HG02884 (cell line): Measurements from ENCODE around the gene HOXD4.

ENCODE experiments used
- ATAC-seq: cut with Tn5 transposase; IDR thresholded peaks from one replicate; pipeline ENCODE4 v1.9.1; 2021; ENCODE audit warnings: mild to moderate bottlenecking, moderate library complexity; ENCODE audit not compliant: unreplicated experiment

Gene HOXD4

DNA sequence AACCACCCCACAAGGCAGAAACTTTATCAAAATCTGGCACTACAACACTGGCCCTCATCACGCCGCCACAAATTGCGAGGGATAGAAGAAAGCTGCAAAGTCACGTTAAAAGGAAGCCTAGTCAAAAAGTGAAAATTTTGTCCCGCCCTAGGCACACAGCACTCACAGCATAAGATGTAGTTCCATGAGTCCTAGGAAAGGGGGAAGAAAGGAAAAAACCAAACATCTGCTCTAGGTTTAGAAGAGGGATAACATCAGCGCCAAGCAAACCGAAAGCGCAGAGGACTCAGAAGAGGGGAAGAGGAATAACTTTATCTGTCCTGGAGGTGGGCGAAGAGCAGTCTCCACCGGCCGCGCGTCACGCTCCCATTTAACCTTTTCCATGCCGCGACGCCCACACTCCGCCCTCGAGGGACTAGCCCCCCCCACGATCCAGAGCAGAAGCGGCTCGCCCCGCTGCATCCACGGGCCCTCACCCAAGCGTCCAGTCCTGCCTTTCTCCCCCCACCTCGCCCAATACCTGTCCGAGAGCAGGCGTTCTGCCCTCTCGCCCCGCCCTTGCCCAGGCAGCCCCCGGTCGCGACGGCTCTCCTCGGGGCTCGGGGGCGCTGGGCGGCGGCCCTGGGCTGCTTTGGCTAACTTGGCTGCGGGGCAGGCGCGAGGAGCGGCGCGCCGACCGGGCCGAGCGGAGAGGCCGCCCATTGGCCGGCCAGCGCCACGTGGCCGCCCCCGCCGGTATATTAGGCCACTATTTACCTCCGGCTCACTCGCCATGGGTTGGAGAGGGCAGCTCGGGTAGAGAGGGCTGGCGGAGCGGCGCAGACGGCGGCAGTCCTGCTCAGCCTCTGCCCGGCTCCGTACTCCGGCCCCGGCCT is 36.8 kb downstream of the HOXD4 start, which contains the start of gene HOXD1:
Gene HOXD1, plus strand, starts transcription at position 770 of the 875 bp plus-strand sequence. CDS start 134 bp downstream, outside the sequence.
- no peak for ATAC-seq

DNA sequence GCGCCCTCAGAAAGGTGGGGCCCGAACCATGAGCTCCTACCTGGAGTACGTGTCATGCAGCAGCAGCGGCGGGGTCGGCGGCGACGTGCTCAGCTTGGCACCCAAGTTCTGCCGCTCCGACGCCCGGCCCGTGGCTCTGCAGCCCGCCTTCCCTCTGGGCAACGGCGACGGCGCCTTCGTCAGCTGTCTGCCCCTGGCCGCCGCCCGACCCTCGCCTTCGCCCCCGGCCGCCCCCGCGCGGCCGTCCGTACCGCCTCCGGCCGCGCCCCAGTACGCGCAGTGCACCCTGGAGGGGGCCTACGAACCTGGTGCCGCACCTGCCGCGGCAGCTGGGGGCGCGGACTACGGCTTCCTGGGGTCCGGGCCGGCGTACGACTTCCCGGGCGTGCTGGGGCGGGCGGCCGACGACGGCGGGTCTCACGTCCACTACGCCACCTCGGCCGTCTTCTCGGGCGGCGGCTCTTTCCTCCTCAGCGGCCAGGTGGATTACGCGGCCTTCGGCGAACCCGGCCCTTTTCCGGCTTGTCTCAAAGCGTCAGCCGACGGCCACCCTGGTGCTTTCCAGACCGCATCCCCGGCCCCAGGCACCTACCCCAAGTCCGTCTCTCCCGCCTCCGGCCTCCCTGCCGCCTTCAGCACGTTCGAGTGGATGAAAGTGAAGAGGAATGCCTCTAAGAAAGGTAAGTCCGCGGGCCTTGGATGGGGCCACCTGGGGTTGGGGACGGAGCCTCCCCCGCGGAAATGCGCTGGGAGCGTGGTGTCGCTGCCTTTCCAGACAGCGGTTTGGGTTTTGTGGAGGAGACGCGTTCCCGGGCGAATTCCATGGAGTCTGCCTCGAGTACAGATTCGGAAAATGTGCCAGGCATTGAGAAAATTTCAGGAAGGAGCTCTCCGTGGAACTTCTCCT is 37.7 kb downstream of the HOXD4 start:
- no peak for ATAC-seq

DNA sequence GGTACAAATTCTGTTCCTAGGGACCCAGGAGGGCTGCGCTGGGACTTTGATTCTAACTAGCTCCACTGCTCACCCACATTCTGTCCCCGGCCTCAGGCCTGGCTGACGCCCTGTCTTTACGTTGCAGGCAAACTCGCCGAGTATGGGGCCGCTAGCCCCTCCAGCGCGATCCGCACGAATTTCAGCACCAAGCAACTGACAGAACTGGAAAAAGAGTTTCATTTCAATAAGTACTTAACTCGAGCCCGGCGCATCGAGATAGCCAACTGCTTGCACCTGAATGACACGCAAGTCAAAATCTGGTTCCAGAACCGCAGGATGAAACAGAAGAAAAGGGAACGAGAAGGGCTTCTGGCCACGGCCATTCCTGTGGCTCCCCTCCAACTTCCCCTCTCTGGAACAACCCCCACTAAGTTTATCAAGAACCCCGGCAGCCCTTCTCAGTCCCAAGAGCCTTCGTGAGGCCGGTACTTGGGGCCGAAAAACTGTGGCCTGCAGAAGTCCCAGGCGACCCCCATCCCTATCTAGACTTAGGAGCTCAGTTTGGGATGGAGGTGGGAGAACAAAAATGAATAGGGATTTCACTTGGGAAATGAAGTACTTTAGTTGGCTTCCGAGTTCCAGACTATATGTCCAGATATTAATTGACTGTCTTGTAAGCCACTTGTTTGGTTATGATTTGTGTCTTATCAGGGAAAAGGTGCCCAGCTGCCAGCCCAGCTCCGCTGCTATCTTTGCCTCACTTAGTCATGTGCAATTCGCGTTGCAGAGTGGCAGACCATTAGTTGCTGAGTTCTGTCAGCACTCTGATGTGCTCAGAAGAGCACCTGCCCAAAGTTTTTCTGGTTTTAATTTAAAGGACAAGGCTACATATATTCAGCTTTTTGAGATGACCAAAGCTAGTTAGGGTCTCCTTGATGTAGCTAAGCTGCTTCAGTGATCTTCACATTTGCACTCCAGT is 38.6 kb downstream of the HOXD4 start:
- no peak for ATAC-seq

DNA sequence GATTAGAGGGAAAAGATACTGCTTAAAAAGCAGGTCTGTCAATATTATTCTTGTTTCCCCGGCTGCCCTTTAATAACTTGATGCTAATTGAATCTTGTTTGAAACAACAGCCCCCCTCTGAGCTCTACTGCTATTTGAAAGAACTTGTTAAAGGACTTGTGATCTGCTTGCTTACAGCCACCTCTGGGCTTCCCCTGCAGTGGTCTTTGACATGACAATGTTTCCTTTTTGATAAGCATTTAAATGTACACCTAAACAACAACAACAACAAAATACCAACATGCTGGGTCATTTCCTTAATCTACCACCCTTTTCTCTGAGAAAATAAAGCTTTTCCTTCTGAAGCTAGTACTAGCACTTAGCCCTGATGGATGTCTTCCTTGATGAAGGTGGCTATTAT is 41.0 kb downstream of the HOXD4 start:
- ATAC-seq = no peak

DNA sequence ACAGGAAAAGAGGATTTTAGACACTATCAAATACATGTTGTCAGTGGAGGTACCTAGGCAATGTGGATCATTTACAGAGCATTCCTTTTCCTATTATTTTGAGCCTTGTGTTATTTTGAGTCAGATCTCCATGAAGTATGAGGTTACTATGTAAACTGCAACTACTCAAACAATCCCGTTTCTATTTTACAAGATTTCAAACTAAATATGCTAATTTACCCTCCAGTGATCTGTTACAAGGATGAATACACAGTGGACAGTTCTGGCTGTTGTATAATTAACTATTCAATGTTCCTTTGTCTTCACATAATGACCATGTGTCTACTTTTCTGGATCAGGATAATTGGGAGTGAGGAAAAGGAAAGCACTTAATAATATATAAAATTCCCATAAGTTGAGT is 41.7 kb downstream of the HOXD4 start:
- no peak for ATAC-seq

DNA sequence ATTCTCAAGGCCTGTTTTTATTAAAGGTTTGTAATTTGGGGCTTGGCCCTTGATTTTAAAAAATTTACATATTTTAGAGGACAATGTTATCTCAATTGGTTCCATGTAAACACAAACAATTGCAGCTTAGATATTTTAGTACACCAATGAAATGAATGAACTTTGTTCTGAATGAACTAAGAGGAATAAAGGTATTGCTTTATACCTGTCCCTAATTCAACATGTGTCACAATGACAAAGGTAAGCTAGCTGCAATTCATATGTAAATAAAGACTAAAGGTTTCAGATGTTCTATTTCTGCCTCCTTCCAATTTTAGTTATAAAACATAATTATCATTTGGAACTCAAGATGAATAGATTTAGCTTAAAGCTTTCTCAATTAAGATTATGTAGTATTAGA is 48.6 kb downstream of the HOXD4 start:
- no peak for ATAC-seq

DNA sequence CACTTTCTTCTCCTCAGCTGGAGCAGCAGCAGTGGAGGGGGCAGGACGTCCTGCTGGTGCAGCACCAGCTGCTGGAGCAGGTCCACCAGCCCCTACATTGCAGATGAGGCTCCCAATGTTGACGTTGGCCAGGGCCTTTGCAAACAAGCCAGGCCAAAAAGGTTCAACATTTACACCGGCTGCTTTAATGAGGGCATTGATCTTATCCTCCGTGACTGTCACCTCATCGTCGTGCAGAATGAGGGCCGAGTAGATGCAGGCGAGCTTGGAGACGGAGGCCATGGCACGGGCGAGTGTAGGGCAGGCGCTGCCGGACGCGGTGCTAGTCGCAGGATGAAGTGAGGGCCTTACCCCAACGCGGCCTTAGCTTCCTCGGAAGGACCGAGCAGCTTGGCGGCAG is 49.6 kb downstream of the HOXD4 start:
- no peak for ATAC-seq

DNA sequence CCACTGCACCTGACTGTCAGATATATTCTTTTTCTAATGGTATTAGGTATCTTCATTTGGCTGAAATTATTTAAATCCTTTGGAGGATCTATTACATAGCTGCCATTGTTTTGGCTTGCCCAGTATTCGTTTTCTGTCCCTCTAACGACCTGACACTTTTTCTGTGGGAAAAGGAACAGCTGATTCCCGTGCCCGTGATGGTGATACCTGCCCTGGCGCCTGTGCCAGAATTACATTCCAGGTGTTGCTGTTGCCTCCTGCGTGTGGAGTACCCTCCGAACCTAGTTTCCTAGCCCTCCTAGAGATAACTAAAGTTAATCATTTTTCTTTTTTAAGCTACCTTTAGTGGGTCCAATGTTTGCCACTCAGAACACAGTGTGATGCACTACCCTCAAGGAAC is 51.1 kb downstream of the HOXD4 start:
- no peak for ATAC-seq
